Glomerular endothelial cell (primary cell): Measurements from ENCODE around the gene FBXL17. TPM values are rescaled to one million over a fixed set of nuclear protein-coding genes. Genes with fewer than 3 reads are reported as not detected.
"Not testable (repeated sequence)": the region's sequence is repeated elsewhere in the genome, so short reads cannot be mapped to it uniquely, and the experiment has no call there.

Experiments used
- DNase-seq: peaks from one replicate; pipeline ENCODE4 v3.0.0-alpha.2; 2011; ENCODE audit warnings: low read depth, low spot score; ENCODE audit errors: extremely low read depth
- total RNA-seq: library from RNA; depleted of rRNA; stranded (reverse); fragments of >200 nt; gene quantifications from 2 replicates; pipeline ENCODE4 v1.2.3, GENCODE V29; 2015

FBXL17 gene
- total RNA-seq, 1 donor from 2014 or later: 10.6 TPM

DNA sequence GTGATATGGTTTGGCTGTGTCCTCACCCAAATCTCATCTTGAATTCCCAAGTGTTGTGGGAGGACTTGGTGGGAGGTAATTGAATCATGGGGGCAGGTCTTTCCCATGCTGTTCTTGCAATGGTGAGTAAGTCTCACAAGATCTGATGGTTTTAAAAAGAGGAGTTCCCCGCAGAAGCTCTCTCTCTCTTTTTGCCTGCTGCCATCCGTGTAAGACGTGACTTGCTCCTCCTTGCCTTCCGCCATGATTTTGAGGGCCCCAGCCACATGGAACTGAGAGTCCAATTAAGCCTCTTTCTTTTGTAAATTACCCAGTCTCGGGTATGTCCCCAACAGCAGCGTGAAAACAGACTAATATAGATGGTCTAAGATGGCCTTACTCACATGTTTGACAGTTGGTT is 210.1 kb downstream of the FBXL17 start:
- no peak for DNase-seq

- DNase-seq: no peak
Measured at GRCh38 chr5:108168915-108169314, 213.0 kb downstream of the FBXL17 start.

- no peak for DNase-seq
Measured at GRCh38 chr5:108167174-108167573, 214.7 kb downstream of the FBXL17 start.

GRCh38 chr5:108164574-108164973 is 217.3 kb downstream of the FBXL17 start:
- no peak for DNase-seq

DNA sequence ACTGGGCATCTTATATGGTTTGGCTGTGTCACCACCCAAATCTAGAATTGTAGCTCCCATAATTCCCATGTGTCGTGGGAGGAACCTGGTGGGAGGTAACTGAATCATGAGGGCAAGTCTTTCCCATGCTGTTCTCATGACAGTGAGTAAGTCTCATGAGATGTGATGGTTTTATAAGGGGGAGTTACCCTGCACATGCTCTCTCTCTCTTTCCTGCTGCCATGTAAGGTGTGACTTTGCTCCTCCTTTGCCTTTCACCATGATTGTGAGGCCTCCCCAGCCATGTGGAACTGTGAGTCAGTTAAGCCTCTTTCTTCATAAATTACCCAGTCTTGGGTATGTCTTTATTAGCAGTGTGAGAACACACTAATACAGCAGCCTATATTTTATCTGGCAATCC is 229.0 kb downstream of the FBXL17 start:
- not testable (repeated sequence) for DNase-seq

DNA sequence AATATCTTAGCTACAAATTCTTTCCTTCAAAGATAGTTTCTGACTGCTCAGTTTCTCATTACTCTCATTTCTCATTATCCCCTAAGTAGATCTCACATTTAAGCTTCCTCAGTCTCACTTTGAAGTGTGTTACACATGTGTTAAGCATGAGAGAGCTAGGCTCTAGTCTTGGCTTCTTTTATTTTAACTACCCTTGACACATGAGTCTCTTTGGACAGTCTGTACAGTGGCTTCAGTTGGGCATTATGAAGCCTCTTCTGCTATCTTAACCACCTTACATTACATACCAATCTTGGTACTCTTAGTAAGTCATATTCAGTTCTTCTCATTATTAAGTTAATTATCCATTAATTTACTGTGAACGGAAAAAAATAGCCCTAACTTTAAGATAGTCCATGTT is 232.5 kb downstream of the FBXL17 start:
- no peak for DNase-seq

DNA sequence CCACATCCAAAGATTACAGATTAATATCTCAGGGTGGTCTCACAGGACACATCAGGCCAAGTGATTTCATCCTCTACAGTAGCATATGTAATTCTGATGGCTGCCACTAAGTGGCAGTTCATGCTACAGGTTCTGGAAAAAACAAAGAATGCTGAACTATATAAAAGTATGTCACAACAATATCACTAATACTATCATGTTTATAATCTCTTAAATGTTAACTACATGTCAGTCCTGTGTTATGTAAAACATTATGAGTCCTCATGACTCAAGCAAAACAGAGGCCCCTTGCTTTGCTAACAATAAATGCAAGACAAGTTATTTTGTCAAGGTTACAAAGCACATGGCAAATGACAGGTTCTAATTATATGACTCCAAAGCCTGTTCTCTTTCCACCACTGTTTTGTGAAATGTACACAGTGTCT is 233.2 kb downstream of the FBXL17 start:
- DNase-seq: no peak

DNA sequence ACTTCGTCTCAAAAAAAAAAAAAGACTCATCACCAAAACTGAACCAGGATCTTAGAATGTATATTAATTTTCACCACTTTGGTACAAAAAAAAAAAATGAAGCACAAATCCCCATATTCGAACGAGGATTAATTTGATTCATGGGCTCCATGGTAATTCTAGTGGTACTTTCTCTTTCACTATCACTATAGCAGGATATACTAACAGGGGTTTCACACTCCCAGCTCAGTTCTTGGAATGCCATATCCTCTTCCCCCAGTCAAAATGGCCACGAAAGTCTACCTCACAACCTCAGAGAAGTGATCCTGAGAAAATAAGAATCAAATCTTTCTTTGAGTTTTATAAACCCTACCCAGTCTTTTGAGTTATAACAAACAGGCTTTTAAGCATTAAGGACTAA is 235.7 kb downstream of the FBXL17 start:
- no peak for DNase-seq

DNA sequence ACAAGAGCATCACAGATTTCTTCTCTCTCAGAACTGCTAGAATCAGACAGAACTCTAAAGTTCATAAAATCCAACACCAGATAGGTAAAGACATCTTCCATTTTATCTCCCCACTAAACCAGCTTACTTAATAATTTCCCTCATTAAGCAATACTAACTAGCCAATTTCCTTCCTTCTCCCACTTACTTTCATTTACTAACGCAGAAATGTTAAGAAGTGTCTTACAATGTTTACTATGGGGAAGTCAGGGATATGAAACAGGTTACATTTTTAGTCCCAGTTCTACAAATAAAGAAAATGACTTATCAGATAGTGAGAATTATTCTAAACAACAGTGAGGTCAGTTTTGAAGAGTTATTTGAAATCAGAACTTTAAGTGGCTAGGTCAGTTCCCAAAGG is 236.5 kb downstream of the FBXL17 start:
- DNase-seq: no peak

DNA sequence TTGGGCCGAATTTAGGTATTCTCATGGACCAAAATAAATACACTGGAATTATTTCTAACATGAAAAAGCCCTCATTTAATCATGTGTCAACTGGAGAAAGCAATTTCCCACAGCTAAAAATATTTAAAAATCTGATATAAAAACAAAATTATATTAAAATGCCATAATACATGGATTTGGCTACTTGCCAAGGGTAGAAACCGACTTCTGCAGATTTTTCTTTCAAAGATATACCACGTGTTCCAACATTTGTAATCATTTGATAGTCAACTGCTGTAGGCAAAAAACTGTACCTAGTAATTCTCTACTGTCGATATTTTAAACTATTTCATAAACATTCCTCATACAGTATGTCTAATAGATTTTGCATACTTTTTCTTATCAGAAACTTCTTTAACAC is 237.6 kb downstream of the FBXL17 start:
- DNase-seq: no peak

DNA sequence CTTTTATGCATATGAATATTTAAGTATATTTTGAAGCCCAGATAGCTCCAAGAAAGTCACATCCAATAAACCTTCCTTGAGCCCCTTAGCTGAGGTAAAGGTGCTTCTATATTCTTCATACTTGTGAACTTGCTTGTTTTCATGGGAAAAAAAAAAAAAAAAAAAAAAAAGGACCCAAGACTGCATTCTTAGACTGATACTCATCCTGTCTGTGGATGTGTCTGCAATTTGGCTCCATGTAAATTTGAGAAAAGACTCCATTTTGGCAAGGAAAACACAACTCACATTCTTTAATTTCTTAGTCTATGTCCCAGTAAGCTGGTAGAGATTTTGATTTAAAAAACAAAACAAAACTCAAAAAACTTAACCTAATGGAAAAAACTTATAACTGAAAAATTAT is 238.3 kb downstream of the FBXL17 start:
- DNase-seq: no peak

- DNase-seq: no peak
Measured at GRCh38 chr5:108141676-108142075, 240.2 kb downstream of the FBXL17 start.

- DNase-seq: no peak
Measured at GRCh38 chr5:108136493-108136892, 245.4 kb downstream of the FBXL17 start.

- DNase-seq: no peak
Measured at GRCh38 chr5:108129129-108129528, 252.8 kb downstream of the FBXL17 start.

- DNase-seq: no peak
Measured at GRCh38 chr5:108125771-108126511, 256.0 kb downstream of the FBXL17 start.

- no peak for DNase-seq
Measured at GRCh38 chr5:108124596-108124995, 257.3 kb downstream of the FBXL17 start.

DNA sequence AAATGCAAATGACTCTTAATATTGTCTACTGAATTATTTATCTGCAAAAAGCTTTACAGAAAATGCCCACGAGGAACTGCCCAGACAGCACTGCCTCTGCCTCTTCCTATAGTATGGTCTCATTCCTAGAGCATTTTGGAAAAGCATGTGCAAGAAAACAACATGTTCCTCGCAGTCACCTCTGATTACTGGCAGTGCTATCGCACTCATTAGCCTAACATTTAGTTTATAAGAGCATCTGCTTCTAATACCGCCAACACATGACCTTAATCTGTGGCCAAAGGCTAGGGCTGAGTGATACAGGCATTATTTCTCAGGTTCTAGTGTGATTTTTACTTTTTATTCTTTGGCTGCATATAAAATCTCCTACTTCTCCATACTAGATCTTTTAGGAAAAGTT is 259.2 kb downstream of the FBXL17 start:
- no peak for DNase-seq

DNA sequence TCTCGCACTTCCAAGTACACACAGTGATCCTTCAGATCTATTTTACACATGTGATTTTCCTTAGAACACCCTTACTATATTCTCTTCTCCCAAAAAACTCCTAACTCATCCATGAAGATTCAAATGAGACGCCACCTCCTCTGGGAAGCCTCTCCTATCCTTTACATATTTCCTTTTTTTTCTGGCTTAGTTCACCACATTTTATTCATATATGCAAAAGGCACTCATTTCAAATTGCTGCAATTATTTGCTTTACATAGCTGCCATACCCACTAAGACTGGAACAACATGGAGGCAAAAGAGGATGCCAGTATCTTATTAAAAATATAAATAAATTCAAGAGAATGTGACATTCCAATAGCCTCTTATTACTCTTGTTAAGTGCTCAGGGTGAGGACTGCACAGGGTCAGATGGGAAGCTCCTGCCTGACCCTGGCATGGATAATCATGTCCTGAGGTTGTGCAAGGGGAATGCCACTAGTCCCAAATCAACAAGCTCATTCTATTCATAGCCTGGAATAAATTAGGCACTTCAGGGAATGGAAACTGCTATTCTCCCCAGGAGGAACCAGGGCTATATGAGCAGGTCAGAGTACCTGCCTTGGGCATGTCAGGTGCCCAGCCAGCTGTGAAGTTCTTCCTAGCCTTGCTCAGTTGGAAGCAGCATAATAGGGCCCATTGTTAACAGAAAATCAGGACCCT is 262.9 kb downstream of the FBXL17 start:
- DNase-seq: no peak

GRCh38 chr5:108115673-108116072 is 266.2 kb downstream of the FBXL17 start:
- no peak for DNase-seq

DNA sequence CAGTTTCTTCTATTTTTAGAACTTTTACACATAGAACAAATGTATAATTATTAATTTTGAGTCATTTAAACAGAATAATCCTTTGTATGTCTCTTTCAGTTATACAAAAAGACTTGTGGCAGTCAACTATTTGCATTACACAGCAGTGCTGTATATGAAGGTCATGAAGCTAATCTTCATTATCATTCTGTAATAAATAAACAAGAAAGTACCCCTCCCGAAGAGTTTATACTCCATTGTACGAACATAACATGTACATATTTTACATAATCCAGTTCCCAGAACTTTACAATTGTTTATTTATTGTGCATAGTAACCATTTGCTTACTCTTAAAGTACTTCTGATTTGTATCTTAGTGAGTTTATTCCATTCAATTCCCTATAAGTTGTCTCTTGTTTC is 267.9 kb downstream of the FBXL17 start:
- DNase-seq: no peak

GRCh38 chr5:108111736-108112135 is 270.2 kb downstream of the FBXL17 start:
- DNase-seq: no peak

DNA sequence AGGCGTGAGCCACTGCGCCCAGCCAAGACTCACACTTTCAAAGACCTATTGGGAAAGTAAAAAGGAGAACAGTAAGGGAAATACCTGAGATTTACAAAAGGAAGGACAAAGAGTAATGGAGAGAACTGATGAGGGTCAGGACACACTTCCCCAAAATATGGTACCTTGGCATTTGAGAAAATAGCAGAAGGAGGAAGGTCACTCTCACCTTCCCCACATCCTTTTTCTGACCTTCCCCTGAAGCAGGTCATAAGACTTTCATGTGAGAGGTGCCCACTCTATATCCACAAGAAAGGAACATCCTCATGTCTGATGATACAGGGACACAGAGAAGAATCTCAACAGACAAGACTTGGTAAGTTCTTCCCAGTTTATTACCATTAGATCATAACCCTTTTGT is 272.8 kb downstream of the FBXL17 start:
- DNase-seq: no peak
